UCSD-AML1 (cell line): ENCODE data around the gene SPATA13.

ENCODE experiments used
- DNase-seq: peaks from one replicate; lab custom pipeline; 2025; ENCODE audit not compliant: unreplicated experiment; lab: John Stamatoyannopoulos, UW

SPATA13 gene

DNA sequence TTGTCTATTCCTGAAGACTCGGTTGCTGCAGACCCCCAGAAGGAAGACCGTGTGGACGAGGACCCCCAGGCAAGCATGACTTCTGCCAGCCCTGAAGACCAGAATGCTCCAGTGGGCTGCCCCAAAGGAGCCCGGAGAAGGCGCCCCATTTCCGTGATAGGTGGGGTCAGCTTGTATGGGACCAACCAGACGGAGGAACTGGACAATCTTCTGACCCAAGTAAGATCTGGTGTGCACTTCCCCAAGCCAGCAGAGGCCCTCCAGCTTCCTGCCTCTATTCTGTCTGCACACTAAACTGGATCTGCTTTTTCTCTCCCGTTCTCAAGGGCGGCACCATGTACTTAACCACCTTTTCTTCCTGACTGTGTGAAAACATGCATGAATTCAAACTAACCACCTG, 89.1 kb downstream of the SPATA13 start:
- DNase-seq = no peak

DNA sequence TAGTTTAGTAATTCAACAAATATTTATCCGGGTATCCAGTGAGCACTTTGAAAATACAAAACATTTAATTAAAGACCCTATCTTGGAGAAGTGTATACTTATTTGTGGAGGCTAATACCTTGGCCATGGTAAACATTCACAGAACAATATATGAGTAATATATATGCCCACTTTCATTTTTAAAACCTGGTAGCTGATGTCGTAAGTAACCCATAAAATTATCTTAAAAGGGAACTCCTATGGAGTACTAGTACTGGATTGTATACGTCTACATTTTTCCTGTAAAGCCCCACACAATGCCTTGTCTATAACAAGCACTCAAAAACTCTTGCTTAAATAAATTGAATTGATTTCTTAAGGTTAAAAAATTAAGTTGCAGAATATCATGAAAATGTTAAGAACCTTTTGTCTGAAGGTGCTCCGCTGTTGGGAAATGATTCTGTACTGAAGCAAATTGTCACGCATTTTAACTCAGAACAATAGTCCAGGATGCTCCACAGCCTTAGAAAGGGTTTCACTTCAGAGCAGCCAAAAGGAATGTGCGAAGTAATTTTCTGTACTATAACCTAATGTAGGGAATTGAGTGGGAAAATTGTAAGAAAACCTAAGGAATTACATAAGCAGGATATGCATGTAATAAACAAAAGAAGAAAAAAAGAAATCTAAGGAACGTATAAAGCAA, 90.0 kb downstream of the SPATA13 start:
- DNase-seq = no peak

DNA sequence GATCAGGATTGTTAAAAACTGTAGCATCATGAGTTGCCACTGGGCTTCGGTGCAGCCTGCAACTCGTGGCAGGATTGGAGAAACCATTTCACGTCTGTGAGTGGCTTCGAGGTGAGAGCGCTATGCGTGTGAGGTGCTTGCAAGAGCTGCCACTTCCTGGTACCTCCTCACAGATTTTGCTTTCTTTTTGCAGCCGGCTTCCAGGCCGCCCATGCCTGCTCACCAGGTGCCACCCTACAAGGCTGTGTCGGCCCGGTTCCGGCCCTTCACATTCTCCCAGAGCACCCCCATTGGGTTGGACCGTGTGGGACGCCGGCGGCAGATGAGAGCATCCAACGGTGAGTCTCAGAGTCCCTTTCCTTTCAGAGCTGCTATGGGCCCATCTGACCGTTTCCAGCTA, 91.0 kb downstream of the SPATA13 start:
- no peak for DNase-seq

DNA sequence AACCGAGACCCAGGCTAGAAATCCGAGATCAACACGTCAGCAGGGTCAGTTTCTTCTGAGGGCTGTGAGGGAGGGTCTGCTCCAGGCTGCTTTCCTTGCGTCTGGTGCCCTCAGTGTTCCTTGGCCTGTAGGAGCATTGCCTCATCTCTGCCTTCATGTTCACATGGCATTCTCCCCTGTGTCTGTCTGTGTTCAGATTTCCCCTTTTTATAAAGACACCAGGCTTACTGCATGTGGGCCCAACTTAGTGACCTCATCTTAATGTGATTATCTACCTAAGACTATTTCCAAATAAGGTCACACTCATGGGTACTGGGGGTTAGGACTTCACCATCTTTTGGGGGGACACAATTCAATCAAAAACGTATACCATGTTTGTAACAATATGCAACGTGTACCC, 91.6 kb downstream of the SPATA13 start:
- no peak for DNase-seq

DNA sequence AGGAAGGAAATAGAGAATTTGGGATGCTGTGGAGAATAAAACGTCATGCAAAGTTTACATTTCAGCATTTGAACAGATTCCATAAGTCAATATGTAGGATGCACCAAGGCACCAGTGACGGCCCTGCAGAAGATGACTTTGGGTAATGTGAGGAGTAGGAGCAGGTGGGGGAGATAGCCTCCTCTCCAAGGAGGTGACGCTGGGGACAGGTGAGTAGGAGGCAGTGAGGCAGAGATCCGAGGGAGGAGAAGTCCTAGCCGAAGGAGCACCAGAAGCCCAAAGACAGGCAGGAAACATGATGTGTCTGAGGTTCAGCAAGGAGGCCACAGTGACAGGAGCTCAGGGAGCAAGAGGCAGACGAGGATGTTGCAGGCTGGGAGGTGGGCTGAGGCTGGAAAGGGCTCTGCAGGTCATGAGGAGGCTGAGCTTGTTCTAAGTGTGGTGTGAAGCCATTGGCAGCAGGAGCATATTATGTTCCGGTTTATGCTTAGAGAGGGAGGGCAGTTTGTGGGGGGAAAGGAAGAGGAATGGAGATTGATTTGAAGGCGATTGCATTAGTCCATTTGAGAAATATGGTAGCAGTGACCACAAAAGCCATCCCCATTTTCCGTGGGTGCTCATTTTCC, 93.1 kb downstream of the SPATA13 start:
- no peak for DNase-seq

DNA sequence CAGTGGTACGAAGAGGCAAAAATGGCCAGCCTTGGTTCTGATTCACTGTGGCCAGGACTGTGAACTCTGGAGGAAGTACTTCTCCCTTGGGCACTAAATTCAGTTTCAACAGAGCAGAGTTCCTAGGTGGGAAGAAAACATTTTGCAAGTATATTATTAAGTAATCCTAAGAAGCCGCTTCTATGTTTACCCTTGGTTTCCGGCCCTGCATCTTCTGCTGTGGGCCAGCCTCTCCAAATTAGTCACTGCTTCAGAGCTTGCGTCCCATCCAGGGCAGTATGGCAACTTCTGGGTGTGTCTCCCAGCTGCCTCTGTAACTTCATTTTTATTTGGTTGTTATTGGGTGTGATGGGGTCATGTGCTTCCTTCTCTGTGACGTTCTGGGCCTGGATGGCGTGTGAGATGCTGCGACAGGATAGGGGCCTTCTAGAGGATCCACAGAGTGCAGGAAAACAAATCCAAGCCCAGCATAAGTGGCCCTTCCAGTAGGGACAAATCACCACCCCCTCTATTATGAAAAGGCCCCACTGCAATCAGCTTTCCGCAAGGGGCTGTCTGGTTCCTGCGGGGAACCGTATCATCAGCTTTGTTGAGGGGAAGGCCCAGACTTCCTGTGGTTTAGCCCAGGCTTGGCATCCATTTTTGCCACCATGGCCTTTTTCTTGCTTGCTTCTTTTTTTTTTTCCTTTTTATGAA, 93.8 kb downstream of the SPATA13 start:
- DNase-seq = peak; percentile 56

DNA sequence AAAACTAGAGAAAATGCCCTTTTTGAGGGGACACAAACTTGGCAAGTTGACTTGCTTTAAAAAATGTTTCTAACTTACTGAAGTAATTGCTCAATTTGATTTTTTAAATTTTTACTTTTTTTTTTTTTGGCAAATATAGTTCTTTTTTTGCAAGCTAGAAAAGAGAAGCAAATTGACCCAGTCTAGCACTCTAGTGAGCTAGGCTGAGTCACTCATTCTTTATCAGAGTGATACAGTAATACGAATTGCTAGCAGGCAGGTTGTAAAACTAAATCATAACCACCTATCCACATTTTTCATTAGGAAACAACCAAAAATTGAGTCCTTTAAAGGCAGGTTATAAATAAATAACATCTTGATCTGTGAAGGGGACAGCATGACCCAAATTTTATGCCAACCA, 97.0 kb downstream of the SPATA13 start:
- no peak for DNase-seq

DNA sequence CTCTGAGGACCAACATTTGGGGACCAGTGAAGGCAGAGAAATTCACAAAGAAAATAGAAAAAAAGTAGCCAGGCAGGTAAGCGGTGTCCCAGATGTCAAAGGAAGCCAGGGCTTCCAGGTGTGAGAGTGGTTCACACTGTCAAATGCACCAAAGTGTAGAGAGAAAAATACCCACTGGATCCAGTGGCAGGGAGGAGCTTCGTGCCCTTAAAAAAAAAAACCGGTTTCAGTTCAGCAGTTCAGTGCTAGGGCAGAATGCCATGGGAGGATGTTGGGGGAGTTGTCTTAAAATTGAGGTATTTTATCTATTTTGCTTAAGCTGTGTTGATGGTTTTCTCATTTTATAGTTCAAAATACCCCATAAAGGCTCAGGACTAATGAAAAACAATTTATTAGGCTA, 101.0 kb downstream of the SPATA13 start:
- no peak for DNase-seq

DNA sequence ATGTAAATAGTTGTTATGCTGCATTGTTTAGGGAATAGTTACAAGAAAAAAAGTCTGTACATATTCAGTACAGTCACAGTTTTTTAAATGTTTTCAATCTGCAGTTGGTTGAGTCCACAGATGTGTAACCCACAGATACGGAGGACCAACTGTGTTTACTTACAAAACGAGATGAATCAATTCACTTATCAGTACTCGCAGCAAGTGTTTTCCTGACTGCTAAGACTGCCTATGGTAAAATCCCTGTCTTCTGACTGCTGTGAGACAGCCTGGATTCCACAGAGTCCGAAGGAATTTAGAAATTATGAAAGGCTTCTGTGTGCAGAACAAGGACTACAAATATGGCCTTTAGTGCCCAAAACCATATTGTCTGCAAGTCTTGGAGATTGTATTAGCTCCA, 103.1 kb downstream of the SPATA13 start:
- DNase-seq = no peak

DNA sequence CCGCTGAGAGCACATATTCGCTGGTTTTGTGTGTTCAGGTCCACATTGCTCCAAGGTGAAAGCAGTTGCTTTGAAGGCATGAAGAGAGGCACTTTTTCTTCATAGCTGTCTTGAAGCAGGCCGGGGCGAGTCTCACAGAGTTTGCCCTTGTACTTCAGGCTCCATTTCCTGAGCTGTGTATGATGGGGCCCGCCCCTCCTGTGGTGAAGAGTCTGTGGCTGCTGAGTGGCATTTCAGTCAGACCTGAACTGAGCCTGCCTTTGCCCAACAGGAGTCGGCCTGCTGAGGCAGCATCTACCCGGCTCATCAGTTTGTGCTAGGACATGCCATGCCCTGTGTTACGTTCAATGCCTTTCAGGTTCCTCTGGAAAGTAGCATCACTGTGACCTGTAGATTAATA, 104.5 kb downstream of the SPATA13 start:
- DNase-seq = peak; percentile 45

DNA sequence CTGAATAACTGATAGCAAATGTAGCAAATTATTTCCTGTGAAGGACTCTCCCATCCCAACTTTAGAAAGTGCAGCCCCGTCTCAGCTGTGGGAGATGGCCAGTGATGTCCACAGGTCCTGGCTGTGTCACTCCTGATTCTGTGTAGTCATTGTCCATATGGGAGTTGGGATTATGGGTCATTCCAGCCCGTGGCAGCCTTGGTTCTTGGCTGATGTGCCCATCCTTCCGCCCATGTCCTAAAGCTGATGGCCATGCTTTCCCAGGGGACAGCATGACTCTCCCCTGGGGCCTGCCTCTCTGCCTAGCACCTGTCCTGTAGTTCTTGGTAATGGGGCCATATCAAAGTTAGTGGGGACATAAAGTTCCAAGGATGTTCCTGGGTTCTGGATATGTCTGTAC, 104.9 kb downstream of the SPATA13 start:
- DNase-seq = no peak

DNA sequence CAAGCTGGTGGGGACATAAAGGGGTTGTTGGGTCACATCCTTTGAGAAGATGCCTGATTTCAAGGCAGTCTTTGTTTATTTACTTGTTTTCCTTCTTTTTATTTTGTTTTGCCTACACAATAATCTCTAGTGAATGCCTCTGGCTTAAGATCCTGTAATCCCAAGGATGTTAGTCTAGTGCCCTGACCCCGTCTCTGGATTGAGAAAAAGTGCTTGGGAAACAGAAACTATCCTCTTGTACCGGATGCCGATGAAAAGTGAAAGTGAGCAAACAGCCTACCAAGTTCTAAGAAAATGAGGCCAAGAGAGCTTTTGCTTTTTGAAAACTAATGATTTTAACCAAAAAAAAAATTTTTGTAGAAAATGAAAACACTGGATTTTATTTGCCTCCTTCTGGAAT, 106.8 kb downstream of the SPATA13 start:
- no peak for DNase-seq

DNA sequence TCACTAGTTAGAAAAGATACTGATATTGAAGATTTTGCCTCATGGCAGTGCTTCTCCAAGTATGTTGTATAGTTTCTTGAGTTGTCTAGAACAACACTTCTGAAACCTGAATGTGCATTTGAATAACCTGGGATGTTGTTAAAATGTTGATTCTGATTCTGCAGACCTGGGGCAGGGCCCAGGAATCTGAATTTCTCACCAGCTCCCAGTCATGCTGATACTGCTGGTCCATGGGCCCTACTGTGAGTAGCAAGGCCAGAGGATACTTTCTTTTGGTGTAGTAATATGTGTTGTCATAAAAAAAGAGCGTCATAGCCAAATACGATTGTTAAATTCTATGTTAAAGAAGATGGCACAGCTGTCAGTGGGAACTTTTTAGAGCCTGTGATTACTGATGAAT, 107.3 kb downstream of the SPATA13 start:
- DNase-seq = no peak

DNA sequence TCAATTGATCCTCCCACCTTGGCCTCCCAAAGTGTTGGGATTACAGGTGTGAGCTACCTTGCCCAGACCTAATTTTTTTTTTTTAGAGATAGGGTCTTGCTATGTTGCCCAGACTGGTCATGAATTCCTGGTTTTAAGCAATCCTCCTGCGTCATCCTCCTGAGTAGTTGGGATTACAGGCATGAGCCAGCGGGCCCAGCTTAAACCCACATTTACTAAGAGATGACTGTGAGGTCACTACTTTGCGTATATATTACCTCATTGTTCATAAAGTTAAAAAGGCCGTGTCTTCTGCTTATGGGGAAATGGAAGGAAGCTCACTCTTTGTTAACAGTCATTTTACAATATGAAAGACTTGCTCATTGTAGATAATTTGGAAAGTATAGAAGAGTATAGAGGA, 109.3 kb downstream of the SPATA13 start:
- DNase-seq = no peak

DNA sequence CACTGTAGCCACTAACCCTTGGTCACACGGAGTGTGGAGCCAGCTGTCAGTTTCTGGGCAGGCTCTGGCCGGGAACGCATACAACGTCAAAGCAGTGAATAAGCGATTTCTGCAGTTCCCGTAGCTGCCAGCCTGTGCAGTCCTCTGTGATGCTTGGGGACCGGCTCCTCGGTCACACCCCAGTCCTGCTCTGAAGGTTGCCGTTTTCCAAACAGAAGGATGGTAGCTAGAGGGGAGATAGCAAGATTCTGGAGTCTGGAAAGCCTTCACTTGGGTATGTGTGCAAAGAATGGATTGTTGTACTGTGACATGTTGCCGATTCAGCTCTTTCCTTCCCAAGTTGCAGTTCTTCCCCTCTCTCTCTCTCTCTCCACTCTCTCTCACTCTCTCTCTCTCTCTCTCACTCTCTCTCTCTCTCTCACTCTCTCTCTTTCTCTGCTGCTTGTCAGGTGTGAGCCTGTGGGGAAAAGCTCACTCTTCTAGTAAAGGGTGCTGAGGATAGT, 110.2 kb downstream of the SPATA13 start:
- peak; percentile 73 for DNase-seq

DNA sequence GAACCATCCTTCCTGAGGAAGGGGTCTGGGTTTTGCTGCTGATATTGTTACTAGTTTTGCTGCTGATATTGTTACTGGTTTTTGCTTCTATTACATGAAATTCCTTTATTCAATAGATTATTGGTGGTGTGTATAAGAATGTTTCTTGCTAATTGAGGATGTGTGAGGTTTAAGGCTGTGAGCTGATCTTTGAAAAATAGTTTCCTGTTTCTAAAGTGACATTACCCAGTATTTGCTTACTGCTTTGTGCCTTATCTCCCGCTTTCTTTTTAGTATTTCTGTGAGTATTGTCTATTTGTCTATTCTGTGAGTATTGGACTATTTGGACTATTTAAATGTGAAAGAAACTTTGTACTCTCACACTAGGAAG, 110.7 kb downstream of the SPATA13 start:
- DNase-seq = no peak

DNA sequence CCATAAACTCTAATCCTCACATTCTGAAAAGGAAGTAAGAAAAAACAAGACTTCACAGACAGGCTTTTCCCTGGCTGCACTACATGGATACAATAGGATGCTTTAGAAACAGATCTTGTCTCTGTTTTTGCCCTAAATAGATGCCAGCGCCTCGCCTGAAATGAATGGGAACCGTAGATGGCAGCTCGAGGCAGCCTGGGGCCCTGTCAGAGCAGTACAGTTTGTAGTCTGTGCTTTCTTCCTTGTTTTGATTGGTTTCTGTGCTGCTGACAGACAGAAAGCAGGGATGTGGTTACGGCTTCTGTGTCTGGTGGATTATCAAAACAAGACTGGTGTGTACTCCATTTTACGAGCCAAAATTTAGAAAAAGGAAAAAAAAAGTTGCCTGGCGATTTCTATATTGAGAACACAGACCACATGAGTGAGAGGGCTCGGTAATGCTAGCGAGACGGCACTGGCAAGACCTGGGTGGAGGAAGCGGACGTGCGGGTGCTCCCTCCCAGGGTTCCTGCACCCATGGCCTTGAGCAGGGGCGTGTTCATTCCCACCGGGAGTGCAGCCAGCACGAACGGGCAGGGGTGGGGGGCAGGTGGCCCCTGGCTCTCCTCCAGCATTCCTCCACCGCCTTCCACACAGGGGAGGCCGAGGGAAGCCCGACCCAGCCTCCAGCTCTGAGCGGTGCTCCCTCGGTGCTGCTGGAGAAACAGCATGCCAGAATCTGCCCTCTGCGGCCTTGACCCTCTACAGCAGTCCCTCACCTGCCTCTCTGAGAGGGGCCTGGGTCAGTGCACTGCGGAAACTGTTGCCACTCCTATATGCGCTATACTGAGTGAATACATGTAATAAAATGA, 111.3 kb downstream of the SPATA13 start:
- peak; percentile 56 for DNase-seq

DNA sequence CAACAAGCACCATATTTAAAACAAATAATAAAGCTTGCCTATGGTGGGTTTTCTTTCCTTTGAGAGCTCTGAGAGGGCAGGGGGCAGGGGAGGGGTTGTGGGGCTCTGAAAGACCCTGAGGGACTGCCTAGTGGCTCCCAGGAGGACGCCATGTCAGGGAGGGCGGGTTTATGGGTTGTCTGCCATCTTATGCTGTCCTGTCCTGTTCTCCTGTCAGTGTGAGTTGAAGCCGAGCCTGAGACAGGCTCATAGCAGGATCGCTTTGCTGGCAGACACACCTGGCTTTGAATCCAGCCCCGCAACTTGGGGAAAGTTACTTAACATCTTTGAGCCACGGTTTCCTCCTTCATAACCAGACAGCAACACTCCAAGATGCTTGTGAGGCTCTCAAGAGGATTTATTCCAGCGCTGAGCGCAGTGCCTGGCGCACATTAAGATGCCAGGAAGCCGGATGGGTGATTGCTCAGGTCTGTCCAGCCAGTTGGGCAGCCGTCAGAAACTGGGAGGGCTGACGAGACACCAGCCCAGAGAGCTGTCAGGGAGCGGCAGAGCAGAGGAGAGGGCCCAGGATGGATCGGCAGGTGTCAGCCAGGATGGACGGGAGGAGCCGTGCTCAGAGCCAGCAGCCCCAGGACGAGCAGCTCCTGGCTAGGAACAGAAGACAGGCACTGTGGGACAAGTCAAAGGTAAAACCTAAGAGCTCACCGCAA, 112.1 kb downstream of the SPATA13 start:
- DNase-seq = no peak

DNA sequence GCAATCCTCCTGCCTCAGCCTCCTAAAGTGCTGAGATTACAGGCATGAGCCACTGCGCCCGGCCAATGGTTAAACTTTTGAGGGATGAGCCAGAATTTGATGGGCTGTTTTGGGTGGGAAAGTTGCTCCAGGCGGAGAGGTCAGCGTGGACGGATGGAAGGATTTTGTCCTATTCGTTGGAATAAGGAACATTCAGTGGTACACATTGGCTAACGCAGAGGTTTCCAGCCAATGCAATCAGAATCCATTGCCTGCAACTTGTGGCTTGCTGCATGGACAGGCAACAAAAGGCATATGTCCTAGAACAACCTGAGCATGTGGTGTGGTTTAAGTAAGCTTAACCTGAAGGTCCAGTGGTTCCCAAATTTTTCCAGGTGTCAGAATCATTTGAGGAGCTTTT, 113.4 kb downstream of the SPATA13 start:
- no peak for DNase-seq

DNA sequence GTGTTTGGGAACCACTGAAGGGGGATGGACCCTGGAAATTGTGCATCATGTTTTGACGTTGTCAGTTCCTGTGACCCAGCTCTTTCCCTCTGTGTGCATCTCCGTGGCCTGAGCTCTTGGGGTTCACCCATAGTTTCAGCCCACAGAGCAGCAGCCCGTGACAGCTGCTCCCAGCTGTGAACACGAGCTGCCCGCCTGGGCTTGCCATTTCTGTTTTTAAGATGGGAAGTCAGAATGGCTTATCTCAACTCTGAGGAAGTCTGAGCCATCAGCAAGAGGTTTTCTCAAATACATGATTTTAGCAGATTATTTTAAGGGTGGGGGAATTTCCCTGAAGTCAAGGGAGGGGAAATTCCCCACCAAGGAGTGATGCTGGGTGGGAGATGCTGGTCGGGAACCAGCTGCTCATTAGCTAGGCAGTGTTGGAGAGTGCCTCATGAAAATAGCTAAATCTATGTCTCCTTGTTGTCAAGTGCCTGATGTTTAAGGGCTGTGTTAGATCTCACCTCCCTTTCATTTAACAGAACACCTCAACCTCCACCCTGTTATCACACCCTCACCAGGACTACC, 114.0 kb downstream of the SPATA13 start:
- DNase-seq = peak; percentile 59
